IMR-90 (cell line): ENCODE measurements around the gene PLEKHB2. TPM values are rescaled to one million over a fixed set of nuclear protein-coding genes. Genes with fewer than 3 reads are reported as not detected.
A peak's percentile ranks its signal among the peaks of the same experiment; 100 is the strongest.

Experiments
- ATAC-seq: fragments of 200-7000 bp; cut with Tn5 transposase; 2 replicates; pipeline ENCODE4 v1.9.1; 2020; ENCODE audit warnings: low read depth, mild to moderate bottlenecking, moderate library complexity
- BruUV-seq: library from RNA; stranded (reverse); fragments of 400-500 nt; replicated peaks from 2 replicates; lab custom pipeline; 2021; lab: Mats Ljungman, UMichigan
- CTCF ChIA-PET: fragments of 300-600 bp; formaldehyde crosslinking; extraction: SDS; loops from one replicate; lab custom pipeline; 2021; ENCODE audit warnings: antibody characterized with exemption; lab: Yijun Ruan, JAX
- POLR2A ChIA-PET: fragments of 300-600 bp; sonication (Branson Sonifier 250); formaldehyde crosslinking; loops from one replicate; lab custom pipeline; 2022; ENCODE audit warnings: antibody characterized with exemption; ENCODE audit not compliant: unreplicated experiment; lab: Charles Lee
- DNase-seq: peaks from one replicate; pipeline ENCODE4 v3.0.0; 2013
- H2AFZ ChIP-seq: replicated peaks from 2 replicates; pipeline ENCODE3; 2013; ENCODE audit warnings: low read length, mild to moderate bottlenecking; ENCODE audit not compliant: poor library complexity
- H2AK5ac ChIP-seq: 2 replicates; pipeline ENCODE4 v1.6.1; 2013; ENCODE audit warnings: low read depth, low read length, inconsistent platforms
- H2AK9ac ChIP-seq: replicated peaks from 2 replicates; pipeline ENCODE3; 2013; ENCODE audit warnings: mild to moderate bottlenecking, low read depth, low read length, moderate library complexity; ENCODE audit not compliant: poor library complexity
- H2BK120ac ChIP-seq: 2 replicates; pipeline ENCODE4 v1.6.1; 2013; ENCODE audit warnings: low read depth, low read length, inconsistent platforms
- H2BK15ac ChIP-seq: 3 replicates; pipeline ENCODE4 v1.6.1; 2013; ENCODE audit warnings: low read depth, low read length, inconsistent platforms
- H2BK20ac ChIP-seq: 2 replicates; pipeline ENCODE4 v1.6.1; 2013; ENCODE audit warnings: low read depth, mild to moderate bottlenecking, inconsistent platforms, low read length, moderate library complexity
- H2BK5ac ChIP-seq: 2 replicates; pipeline ENCODE4 v1.6.1; 2013; ENCODE audit warnings: mild to moderate bottlenecking, low read depth, low read length, inconsistent platforms; ENCODE audit not compliant: poor library complexity, severe bottlenecking
- H3K14ac ChIP-seq: replicated peaks from 2 replicates; pipeline ENCODE4 v1.6.1; 2013; ENCODE audit warnings: low read depth, low read length, inconsistent platforms
- H3K18ac ChIP-seq: 2 replicates; pipeline ENCODE4 v1.6.1; 2013; ENCODE audit warnings: low read depth, low read length, control low read depth
- H3K23ac ChIP-seq: 2 replicates; pipeline ENCODE4 v1.6.1; 2013; ENCODE audit warnings: low read depth, low read length, inconsistent platforms
- H3K27ac ChIP-seq: 2 replicates; pipeline ENCODE4 v1.5.1; 2013; ENCODE audit warnings: mild to moderate bottlenecking, control low read depth, low read length; ENCODE audit not compliant: insufficient read depth
- H3K27me3 ChIP-seq: 2 replicates; pipeline ENCODE4 v1.6.1; 2013; ENCODE audit warnings: low read length; ENCODE audit not compliant: control insufficient read depth, insufficient read depth
- H3K36me3 ChIP-seq: 2 replicates; pipeline ENCODE4 v1.6.1; 2013; ENCODE audit warnings: low read length, mixed read lengths; ENCODE audit not compliant: control insufficient read depth, insufficient read depth
- H3K4ac ChIP-seq: 2 replicates; pipeline ENCODE4 v1.6.1; 2013; ENCODE audit warnings: low read depth, low read length, inconsistent platforms
- H3K4me1 ChIP-seq: 2 replicates; pipeline ENCODE4 v1.6.1; 2013; ENCODE audit warnings: low read length, mixed read lengths; ENCODE audit not compliant: control insufficient read depth, insufficient read depth
- H3K4me2 ChIP-seq: 2 replicates; pipeline ENCODE4 v1.6.1; 2013; ENCODE audit warnings: low read depth, mild to moderate bottlenecking, control low read depth, low read length, moderate library complexity
- H3K4me3 ChIP-seq: 2 replicates; pipeline ENCODE4 v1.5.1; 2013; ENCODE audit warnings: low read depth, mild to moderate bottlenecking, control low read depth, low read length, moderate library complexity; ENCODE audit not compliant: insufficient read depth
- H3K56ac ChIP-seq: 2 replicates; pipeline ENCODE4 v1.6.1; 2013; ENCODE audit warnings: low read length, inconsistent platforms; ENCODE audit not compliant: insufficient read depth; ENCODE audit errors: extremely low read depth
- H3K79me1 ChIP-seq, 2 experiments: 2 replicates each; pipeline ENCODE4 v1.6.1; 2013; ENCODE audit warnings: low read length in 2 of 2, inconsistent platforms in 1 of 2, low read depth in 1 of 2
- H3K9ac ChIP-seq: 2 replicates; pipeline ENCODE4 v1.6.1; 2013; ENCODE audit warnings: low read depth, low read length, control low read depth
- H3K9me1 ChIP-seq: 2 replicates; pipeline ENCODE4 v1.6.1; 2013; ENCODE audit warnings: low read length, inconsistent platforms; ENCODE audit not compliant: insufficient read depth
- H3K9me3 ChIP-seq: 2 replicates; pipeline ENCODE4 v1.6.1; 2013; ENCODE audit warnings: low read length; ENCODE audit not compliant: control insufficient read depth, insufficient read depth
- H4K20me1 ChIP-seq: 2 replicates; pipeline ENCODE4 v1.6.1; 2013; ENCODE audit warnings: low read length, inconsistent platforms; ENCODE audit not compliant: insufficient read depth
- H4K5ac ChIP-seq: 2 replicates; pipeline ENCODE4 v1.6.1; 2013; ENCODE audit warnings: mild to moderate bottlenecking, low read depth, low read length, control low read depth
- H4K8ac ChIP-seq, 2 experiments: 2 replicates each; pipeline ENCODE4 v1.6.1; 2013; ENCODE audit warnings: low read depth in 2 of 2, low read length in 2 of 2, control low read depth in 1 of 2, inconsistent platforms in 1 of 2
- H4K91ac ChIP-seq: 2 replicates; pipeline ENCODE4 v1.6.1; 2013; ENCODE audit warnings: low read depth, low read length, inconsistent platforms; ENCODE audit not compliant: insufficient read depth
- BHLHE40 ChIP-seq: fragments of 150-350 bp; IDR thresholded peaks from 2 replicates; pipeline ENCODE4 v1.6.1; 2016; ENCODE audit warnings: mild to moderate bottlenecking, low read depth, low read length
- FOS ChIP-seq: fragments of 150-350 bp; IDR thresholded peaks from 2 replicates; pipeline ENCODE4 v1.6.1; 2016; ENCODE audit warnings: low read depth, low read length
- MAFK ChIP-seq: IDR thresholded peaks from 2 replicates; pipeline ENCODE4 v1.6.1; 2012; ENCODE audit warnings: low read depth, low read length, improper control_type of control experiment
- MXI1 ChIP-seq: IDR thresholded peaks from 2 replicates; pipeline ENCODE4 v1.6.1; 2012; ENCODE audit warnings: low read depth, mild to moderate bottlenecking, low read length, moderate library complexity, borderline replicate concordance
- NFE2L2 ChIP-seq: fragments of 150-350 bp; IDR thresholded peaks from 2 replicates; pipeline ENCODE4 v1.6.1; 2016; ENCODE audit warnings: low read depth, mild to moderate bottlenecking, low read length
- POLR2A ChIP-seq: IDR thresholded peaks from 2 replicates; pipeline ENCODE4 v1.6.1; 2012; ENCODE audit warnings: mild to moderate bottlenecking, low read depth, low read length
- RCOR1 ChIP-seq: IDR thresholded peaks from 2 replicates; pipeline ENCODE4 v1.6.1; 2012; ENCODE audit warnings: mild to moderate bottlenecking, low read length, improper control_type of control experiment; ENCODE audit not compliant: insufficient replicate concordance
- USF2 ChIP-seq: fragments of 150-350 bp; IDR thresholded peaks from 2 replicates; pipeline ENCODE4 v1.6.1; 2017; ENCODE audit warnings: mild to moderate bottlenecking, antibody characterized with exemption, low read length, low read depth
- WGBS, 2 experiments: methylation state at CpG; one replicate each; pipeline versions ENCODE4 v1.1.5 to v1.1.7; 2013; ENCODE audit warnings: missing lambda C conversion rate in 2 of 2; ENCODE audit not compliant: insufficient read length in 1 of 2; ENCODE audit errors: extremely low coverage in 2 of 2; 5-methylcytosine and 5-hydroxymethylcytosine counted together
- dilution Hi-C: fragments of 300-500 bp; cut with HindIII; formaldehyde crosslinking; loops from one replicate; pipeline ENCODE4 v1.14.3; 2018; ENCODE audit warnings: low sequenced_read_pairs; ENCODE audit not compliant: unreplicated experiment
- in situ Hi-C: fragments of 300-500 bp; cut with MboI; formaldehyde crosslinking; loops from 3 replicates; pipeline ENCODE4 v1.14.3; 2019; ENCODE audit warnings: low sequenced_read_pairs, inconsistent platforms, mixed read lengths
- intact Hi-C: fragments of 100-400 bp; cut with micrococcal nuclease; formaldehyde crosslinking; loops from 2 replicates; pipeline ENCODE4 v1.10.0; 2022
- polyA plus RNA-seq, 3 experiments: library from polyadenylated mRNA; depleted of rRNA; stranded (reverse); fragments of >200 nt; gene quantifications; 2 replicates each; pipeline ENCODE4 v1.2.3, GENCODE V29; 2012; ENCODE audit warnings: low replicate concordance in 1 of 3
- total RNA-seq: library from RNA; depleted of rRNA; stranded (reverse); fragments of >200 nt; gene quantifications from 2 replicates; pipeline ENCODE4 v1.2.3, GENCODE V29; 2012

Gene PLEKHB2
- total and polyA plus RNA-seq, 2 of the 4 experiments (the other 2 are of a cell fraction): 62.9 to 82.1 TPM

GRCh38 chr2:131104487-131105155 is 515 bp upstream of the PLEKHB2 start:
- in situ Hi-C loops (loop anchor here (25.0 kb wide), 2 partner anchors 408 to 742 kb away; partner anchors contain the start of gene PTPN18), intact Hi-C loops (no loop called here), dilution Hi-C loops (no loop called here)
- ChIA-PET POLR2A (no interaction called here), CTCF (interaction anchor here (0.6 kb wide), 1 partner anchor 24 kb away, joined by 4 read pairs; no protein-coding TSS in a partner anchor)
- TF ChIP-seq FOS (peak; percentile 40; the same call in 1 of the 2 replicates), POLR2A (no peak), MAFK (no peak), NFE2L2 (0 out of 2 replicates have a peak, but pooled peaks have one; percentile 25), USF2 (peak; percentile 55; the same call in 1 of the 2 replicates), MXI1 (peak; percentile 29; the same call in 1 of the 2 replicates), RCOR1 (no peak), BHLHE40 (peak; percentile 69)
- ATAC-seq (peak; percentile 74), DNase-seq (peak; percentile 61)
- H3K79me1 ChIP-seq: peaks cover 13 to 26% of the 10 kb centered on the region in 2 experiments; a peak in 3 of 4 replicates
- BruUV-seq: no TSS peak
- WGBS, 2 experiments: no CpG with 5 or more reads among the region's 20 CpGs
- H2AFZ ChIP-seq: peak overlapping the region; percentile 86
- no peaks in the 10 kb centered on the region for H3K27me3 ChIP-seq
- peak overlapping the region; percentile 56; the same call in 1 of the 2 replicates for H3K14ac ChIP-seq
- peak overlapping the region; percentile 88 for H3K4ac ChIP-seq
- H3K4me2 ChIP-seq: peak overlapping the region; percentile 95
- H2BK20ac ChIP-seq: peak overlapping the region; percentile 44; the same call in 1 of the 2 replicates
- H2AK9ac ChIP-seq: peak overlapping the region; percentile 51
- peak overlapping the region; percentile 79 for H3K9ac ChIP-seq
- H3K36me3 ChIP-seq: no peaks in the 10 kb centered on the region
- H3K56ac ChIP-seq: peak overlapping the region; percentile 52; the same call in 1 of the 2 replicates
- no peaks in the 10 kb centered on the region for H3K9me3 ChIP-seq
- H4K5ac ChIP-seq: peak overlapping the region; percentile 87
- peak overlapping the region; percentile 28; the same call in 1 of the 2 replicates for H2BK120ac ChIP-seq
- peaks cover 2% of the 10 kb centered on the region; the same call in 1 of the 2 replicates for H3K9me1 ChIP-seq
- peak overlapping the region; percentile 69; the same call in 1 of the 2 replicates for H3K18ac ChIP-seq
- peak overlapping the region; percentile 49 for H2BK5ac ChIP-seq
- H3K4me3 ChIP-seq: peak overlapping the region; percentile 68
- H2AK5ac ChIP-seq: peak overlapping the region; percentile 27; the same call in 1 of the 2 replicates
- H3K27ac ChIP-seq: peak overlapping the region; percentile 48
- H3K4me1 ChIP-seq: peaks cover 7% of the 10 kb centered on the region
- peak overlapping the region; percentile 53 for H4K91ac ChIP-seq
- peak overlapping the region; percentile 91 to 94 for H4K8ac ChIP-seq
- H3K23ac ChIP-seq: peak overlapping the region; percentile 79
- H4K20me1 ChIP-seq: peaks cover 23% of the 10 kb centered on the region
- no peak overlapping the region for H2BK15ac ChIP-seq
